NCI-H226 (cell line): ENCODE measurements around the gene ULK3.

ENCODE experiments used
- DNase-seq: peaks from one replicate; pipeline ENCODE4 v3.0.0-alpha.2; 2015

ULK3 gene

DNA sequence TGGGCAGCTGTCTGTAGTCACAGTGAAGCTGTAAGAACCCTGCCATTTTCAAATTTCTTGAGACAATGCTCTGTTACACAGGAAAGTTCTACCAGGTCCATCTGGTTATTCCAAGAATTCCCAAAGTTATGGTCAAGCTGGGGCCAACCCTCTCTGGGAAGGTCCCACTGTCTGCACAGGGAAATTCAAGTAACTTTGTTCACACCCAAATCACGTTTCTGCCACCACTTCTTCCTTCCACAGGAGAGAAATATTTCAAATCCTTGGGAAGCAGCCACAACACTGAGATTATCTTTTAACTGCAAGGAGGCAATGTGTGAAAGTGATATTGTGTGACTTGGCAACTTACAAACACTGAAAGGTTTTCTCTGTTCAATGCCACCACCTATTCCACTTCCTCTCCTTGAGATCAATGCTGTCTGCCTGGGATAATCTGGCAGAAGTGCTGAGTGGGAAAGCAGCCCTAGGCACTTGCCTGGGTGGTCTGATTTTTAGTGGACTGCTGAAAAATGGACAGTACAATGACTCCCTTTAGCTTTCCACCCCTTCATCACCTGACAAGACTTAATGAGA, 24.6 kb upstream of the ULK3 start:
- DNase-seq: no peak

DNA sequence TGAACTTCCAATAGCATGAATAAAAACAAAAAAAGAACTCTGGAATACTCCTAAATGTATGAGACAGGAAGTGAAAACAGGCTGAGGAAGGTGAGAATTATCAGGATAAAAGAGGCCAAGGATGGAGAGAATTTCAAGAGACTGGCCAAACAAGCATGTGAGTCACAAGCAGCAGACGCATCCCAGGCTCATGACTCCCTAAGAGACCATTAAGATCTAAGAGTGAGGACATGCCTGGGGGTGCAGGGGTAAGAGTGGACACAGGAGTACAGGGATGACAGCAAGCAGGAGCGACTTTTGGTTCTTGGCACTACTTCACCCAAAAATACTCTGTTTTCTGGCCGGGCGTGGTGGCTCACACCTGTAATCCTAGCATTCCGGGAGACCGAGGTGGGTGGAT, 23.1 kb upstream of the ULK3 start:
- peak; percentile 66 for DNase-seq

DNA sequence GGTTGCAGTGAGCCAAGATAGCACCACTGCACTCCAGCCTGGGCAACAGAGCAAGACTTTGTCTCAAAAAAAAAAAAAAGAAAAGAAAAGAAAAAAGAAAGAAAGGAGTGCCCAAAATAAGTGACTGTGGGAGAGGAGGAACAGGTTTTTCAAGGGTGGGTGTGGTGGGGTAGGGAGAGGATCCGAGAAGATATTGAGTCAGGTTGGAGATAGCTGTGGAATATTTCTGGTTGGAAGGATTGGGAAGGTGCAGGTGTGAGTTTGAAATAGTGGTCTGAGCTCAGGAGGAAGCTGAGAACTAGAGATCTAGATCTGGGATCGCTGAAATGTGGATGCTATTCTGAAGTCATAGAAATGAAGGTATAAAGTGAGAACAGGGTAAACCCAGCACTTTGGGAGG, 22.4 kb upstream of the ULK3 start:
- DNase-seq: no peak

DNA sequence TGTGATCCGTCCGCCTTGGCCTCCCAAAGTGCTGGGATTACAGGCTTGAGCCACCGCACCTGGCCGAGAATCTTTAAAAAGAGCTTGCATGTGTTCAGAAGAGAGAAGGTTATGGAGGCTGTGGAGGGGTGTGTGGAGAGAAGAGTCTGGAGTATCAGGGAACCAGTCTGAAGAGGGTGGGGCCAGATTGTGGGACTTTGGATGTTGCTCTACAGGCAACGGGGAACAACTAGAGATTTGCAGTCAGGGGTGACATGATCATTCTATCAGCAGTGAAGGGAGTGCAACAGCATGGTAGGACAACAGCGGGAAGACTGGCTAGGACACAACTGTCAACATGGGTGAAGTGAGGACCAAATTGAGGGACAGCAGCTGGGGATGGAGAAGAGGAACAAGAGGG, 21.3 kb upstream of the ULK3 start:
- DNase-seq: no peak

DNA sequence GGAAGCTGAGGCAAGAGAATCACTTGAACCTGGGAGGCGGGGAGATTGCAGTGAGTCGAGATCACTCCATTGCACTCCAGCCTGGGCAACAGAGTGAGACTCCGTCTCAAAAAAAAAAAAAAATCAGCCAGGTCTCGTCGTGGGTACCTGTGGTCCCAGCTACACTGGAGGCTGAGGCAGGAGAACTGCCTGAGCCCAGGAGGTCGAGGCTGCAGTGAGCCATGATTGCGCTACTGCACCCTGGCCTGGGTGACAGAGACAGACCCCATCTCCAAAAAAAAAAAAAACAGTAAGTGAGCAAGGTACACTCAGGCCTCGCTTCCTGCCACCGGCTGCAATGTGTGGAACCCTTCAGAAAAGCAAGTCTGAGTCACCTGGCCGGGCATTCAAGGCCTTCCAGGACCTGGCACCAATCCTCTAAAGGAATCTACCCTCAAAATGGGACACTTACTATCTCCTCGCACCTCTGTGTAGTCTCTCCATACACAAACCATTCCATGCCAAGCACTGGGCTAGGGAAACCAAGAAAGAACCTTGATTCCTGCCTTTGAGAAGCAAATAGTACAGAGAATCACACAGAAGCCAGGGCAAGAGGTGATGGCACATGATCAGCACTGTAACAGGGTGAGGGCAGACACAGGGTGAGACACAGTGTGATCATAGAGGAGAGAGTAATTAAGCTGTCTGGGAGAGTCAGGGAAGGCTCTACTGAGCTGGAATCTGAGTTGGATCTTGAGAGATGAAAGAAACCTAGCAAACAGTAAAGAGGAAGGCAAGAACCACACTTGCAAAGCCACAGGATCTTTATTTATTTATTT, 20.5 kb upstream of the ULK3 start:
- DNase-seq: peak; percentile 49

DNA sequence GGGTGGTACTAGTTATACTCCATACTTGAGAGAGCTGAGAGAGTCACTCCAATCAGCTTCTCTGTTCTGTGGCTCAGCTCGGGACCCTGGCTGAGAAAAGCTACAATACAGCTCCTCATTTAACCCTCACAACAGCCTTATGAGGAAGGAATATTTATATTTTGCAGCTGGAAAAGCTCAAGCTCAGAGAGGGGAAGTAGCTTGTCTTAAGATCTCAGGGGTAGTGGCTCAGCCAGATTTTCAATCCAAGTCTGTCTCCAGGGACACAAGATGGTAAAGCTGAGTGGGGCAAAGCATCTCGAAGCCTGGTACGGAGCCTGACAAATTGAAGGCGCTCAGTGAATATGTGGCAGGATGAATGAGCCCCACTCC, 15.4 kb upstream of the ULK3 start:
- no peak for DNase-seq

DNA sequence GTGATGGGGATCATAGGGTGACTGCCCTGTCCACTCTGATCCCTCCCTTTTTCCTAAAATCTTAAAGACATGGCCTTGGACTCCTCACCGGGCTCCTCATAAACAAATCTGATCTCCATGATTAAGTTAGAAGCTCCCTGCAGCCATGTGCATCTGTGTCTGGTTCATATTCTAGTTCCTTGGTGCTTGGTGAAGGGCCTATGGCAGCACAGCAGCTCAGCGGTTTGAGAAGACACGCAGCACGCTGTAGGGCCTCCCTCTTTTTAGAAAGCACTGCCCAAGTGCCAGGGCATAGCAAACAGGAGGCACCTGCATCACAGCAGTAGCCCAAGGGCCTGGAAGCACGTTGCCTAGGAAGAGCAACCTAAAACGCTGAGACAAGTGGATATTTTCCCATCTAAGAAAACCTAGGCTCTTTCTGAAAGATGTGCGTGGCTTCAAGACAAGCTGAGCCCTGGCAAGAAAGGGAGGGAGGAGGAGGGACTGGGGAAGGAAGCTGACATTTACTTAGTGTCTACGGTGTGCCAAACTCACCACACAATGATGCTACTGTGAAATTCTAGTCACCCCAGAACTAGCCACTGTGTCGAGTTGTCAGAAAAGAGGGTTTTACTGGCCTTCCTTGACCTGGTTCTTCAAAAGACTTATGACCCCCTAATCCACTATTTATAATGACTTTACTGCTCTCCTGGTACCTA, 14.9 kb upstream of the ULK3 start:
- DNase-seq: no peak

DNA sequence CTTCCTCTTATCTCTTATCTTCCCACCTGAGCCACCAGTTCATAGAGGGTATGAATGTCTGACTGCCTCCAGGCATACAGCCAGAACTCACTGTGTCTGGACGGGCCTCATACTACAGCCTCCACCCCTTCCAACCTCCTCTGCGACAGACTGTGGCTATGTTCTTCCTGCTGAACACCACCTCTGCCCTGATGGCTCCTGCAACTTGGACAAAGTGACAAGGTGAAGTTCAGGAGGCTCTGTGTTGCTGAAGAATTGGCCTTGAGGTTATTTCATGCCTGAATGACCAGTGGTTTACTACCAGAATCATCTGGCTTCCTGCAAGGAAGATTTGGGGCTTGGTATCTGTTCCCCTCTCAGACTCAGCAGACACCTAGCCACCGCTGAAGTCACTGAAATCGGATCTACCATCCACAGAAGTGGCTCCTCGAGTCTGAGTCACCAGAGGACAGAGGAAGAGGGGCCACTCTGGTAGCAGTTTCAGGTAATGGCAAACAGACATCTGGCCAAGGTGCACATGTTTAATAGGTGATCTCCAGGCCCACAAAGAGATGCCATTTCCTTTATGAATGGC, 14.2 kb upstream of the ULK3 start:
- DNase-seq: peak; percentile 37

DNA sequence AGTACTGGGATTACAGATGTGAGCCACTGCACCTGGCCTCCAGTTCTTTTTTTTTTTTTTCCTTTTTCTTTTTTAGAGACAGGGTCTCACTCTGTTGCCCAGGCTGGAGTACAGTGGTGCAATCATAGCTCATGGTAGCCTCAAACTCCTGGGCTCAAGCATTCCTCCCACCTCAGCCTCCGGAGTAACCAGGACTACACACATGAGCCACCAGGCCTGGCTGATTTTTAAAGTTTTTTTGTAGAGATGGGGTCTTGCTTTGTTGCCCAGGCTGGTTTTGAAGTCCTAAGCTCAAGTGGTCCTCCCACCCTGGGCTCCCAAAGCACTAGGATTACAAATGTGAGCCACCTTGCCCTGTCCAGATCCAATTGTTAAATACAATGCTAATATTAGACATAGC, 13.6 kb upstream of the ULK3 start:
- DNase-seq: no peak

DNA sequence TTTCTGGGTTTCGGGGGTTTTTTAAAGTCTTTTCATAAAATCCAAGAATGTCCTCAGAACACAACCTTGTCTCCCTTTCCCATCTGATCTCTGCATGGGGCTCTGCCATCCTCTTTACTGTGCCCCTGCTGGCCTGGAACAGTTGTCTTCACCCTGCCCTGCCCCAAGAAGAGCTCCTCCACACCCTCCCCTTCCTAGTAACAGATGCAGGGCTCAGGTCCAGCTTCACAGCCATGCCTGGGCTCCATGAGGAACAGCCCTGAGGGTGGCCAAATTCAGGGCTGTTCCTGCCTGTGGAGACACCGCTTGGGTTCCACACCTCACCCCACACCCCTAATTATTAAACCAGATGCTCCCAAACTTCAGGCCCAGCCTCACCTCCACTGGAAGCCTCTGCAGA, 12.9 kb upstream of the ULK3 start:
- DNase-seq: no peak

DNA sequence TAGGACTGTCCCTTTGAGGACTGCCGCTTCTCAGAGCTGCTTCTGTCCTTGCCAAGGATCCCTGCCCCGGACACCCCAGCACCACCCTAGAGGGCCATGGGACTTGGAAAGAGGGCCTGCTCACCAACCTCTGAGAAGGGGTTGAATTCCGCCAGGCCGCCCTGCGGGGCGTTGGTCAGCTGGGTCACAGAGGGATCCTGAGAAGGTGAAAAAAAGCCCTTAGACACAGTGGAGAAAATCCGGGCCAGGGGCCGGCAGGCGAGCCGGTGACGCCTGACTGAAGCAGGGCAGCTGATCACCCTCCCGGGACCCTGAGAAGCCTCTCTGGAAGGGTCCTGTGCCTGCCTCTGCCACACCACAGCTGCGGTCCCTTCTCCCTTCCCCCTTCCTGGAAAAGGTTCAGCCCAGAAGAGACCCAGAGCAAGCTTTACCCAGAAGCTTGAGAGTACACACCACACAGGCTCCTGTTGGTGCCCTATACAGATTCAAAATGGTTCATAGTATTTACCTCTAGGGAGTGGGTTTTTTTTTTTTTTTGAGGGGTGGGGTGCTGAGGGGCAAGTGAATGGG, 11.6 kb upstream of the ULK3 start:
- DNase-seq: no peak

DNA sequence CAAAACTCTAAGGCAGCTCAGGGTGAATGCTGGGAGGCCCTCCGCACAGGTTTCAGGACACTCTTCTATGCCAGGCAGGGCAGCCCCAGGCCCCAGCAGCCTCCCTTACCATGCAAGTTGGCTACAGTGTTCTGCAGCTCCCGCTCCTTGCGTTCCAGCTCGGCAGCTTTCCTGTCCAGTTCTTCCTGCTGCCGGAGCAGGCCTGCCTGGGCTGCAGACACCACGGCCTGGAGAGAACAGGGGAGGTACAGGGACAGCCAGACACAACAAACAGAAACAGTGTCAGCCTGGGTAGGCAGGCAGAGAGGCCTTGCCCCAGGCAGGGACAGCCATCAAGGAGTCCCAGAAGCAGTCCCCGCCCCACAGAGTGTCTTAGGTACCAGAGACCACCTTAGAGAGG, 9.0 kb upstream of the ULK3 start:
- no peak for DNase-seq

DNA sequence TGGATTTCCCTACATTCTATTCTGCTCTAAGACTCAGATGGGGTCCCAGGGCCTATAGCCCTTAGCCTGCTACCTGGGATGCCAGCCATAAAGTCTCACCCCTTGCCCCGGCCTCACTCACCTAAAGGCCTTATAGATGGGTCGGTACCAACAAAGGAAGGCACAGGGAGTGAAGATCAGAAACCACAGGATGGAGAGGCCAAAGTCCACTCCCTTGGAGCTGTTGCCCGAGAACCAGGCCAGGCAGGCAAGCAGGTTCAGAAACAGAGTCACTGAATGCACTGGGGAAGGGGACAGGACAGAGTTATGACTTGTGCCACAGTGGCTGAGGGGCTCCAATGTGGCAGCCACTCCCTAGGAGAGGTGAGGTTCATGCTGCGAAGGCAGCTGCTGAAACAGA, 7.4 kb upstream of the ULK3 start:
- no peak for DNase-seq

DNA sequence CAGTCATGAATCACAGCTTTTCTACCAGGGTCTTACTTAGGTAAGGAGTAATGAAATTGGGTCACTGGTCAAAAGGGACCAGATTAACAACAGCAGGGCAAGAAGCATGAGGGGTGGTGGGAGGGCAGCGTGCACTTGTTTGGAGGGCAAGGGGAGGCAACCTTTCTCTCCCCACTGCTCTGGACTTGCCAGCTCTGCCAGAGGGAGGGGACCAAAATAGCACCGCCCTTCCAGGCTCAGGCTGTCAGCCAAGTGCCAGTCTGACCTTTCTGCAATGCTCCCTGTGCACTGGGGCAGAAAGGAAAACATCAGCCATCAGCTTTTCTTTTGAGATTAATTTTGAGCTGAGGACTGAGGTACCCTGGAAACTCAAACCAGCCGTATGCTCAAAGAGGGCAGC, 4.5 kb upstream of the ULK3 start:
- DNase-seq: no peak

DNA sequence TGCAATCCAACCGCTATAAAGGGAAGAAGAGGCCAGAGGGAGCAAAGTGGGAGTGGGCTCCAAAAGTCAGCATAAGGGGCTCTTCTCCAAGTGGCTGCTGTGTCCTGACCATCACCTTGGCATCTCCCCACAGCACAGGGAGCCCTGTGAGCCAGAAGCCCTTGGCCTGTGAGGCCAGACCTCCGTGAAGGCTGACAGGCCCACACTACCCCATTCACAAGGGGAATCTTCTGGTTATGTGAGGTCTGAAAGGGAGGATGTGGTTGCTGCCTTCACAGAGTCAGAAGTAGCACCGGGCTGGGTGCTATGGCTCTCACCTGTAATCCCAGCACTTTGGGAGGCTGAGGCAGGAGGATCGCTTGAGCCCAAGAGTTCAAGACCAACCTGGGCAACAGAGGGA, 2.6 kb upstream of the ULK3 start:
- DNase-seq: no peak

DNA sequence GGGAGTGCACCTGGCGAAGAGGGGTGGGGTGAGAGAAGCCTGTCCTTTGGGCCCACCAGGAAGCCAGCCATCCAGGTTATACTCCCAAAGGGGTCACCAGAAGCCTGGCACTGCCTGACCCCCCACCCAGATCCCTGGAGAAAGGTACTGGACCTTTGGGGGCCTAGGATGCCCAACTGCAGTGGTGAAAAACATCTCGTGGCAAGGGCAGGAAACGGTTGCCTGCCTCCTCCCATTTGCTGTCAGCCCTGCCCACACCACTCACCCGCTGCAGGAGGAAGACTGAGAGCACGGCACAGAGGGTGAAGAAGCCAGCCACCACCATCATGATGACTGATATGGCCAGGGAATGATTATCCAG, 2.2 kb upstream of the ULK3 start:
- DNase-seq: no peak

DNA sequence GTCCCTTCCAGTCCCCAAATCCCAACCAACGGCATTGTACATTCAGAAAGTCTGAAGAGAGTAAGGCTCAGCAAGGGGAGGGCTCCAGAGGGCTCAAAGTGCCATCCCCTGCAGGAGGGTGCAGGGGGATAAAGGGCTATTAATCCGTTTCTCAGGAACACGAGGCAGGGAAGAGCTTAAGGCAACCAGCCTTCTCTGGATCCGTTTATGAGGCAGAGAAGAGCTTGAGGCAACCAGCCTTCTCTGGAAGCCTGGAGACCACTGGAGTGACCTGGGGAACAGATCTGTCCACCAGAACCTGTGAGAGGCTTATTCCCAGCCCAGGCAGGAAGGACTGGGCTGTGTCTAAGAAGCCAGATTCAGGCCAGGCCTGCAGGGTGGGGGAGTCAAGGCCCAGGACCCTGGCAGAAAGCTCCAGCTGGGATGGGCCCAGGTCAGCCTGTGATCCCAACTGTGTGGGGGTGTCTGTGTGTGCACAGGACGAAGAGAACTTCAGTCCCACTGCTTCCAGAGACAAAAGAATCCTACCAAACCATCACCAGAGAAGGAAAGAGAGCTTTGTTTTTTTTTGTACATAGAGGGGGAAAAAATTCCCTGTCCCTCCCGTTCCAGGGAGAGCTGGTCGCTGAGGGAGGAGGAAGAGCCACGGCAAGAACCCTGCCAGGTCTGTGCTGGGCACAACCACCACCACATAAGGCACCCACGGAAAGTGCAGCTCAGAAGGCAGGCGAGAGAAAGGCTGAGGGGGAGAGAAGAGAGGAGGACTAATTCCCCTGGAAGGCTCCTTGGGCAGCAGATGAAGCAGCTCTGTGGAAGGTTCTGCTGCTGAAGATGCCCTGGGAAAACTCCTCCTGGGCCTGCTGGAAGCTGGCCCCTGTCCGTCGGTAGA, 1.6 kb upstream of the ULK3 start:
- no peak for DNase-seq

DNA sequence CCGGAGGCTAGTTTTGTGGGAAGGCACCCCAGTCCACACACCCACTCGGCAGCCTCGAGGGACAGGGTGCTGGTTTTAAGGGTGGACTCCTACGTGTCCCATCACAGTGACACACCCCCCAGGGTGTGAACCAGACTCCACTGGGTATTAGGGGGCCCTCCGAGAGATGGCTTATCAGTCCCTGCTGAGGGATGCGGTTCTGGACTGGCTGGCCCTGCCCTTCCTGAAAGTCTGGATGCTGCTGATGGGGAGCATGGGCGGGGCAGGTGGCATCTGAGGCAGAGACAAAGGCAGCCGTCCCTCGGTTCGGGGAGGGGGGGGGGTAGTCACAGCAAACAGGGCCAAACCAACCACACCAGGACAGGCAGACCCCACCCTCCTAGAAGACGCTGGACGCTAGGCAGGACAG, 939 bp upstream of the ULK3 start:
- DNase-seq: no peak

DNA sequence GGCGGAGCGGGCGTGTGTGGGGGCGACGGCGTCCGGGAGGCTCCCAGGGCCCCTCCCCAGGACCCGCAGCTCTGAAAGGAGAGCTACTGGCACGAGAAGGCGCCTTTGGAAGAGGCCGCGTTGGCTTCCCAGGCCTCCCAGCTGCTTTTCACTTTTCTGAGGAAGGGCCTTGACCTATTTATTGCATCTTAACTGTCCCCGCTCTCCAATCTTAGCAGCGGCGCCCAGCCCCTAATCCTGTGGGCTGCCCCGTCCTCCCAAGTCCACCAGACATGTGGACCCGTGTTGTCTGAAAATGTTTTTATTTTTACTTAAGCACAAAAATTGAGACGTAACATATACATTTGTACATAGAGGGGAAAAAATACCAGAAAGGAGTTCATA, 481 bp upstream of the ULK3 start:
- no peak for DNase-seq

DNA sequence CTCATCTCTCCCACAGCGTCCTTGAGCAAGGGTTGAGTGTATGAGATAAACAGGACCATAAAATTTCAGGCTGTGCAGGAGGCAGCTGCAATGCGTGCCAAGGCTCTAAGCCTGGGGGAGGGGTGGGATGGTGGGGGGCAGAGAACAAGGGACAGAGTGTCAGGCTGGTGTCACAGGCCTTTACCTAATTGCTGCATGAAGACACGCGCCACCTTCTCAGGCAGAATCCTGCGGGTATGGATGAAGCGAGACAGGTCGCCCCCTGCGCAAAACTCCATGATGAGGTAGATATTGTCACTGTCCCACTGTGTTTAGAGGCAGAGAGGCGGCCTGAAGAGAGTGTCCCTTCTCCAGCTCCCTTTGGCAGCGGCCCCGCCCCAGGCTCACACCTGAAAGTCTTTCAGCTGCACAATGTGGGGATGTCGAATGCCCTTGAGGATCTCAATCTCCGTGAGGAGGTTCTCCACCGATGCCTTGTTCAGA, 1.0 kb downstream of the ULK3 start:
- DNase-seq: no peak

DNA sequence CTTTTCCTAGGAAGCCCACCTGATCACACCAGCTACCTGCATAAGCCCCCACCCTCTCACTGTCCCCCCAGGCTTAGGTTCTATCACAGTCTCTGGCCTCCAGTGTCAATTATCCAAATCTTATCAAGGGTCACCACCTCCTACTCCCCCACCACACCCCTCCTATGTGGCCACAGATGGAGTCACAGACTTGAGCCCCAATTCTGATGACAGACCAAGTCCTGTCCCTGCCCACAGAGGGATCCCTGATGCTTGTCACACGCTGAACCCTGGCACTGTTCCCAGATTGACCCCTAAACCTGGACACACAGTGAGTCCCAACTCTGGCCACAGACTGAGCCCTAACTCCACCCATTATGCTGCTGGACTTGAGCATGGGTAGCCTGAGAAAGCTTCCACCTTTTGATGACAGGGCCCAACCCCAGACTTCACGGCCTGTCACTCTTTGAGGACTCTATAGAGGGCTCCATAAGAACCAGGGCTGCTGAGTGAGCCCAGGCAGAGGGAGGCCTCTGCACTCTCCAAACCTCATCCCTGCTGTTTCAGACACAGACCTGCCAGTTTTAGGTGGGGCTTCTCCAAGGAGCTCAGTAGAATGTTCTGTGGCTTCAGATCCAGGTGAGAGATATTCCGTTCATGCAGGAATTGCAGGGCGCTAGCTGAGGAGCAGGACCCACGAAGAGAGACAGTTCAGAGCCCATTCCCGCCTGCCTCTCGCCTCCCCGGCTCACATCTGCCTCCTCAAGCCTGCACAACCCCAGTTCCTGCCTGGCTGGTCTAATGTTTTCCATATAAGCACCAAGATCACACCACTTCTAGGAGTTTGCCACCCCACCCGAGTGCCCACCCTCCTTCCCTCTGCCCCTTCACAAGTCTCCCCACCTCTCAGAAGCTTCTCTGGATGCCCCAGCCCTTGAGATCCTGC, 1.8 kb downstream of the ULK3 start:
- no peak for DNase-seq
